H1 (cell line): ENCODE data around the gene CCNJ. TPM values are rescaled to one million over a fixed set of nuclear protein-coding genes. Genes with fewer than 3 reads are reported as not detected.
"Not testable (repeated sequence)": the region's sequence is repeated elsewhere in the genome, so short reads cannot be mapped to it uniquely, and the experiment has no call there.

ENCODE experiments used
- CTCF ChIA-PET: fragments of 300-600 bp; sonication (Branson Sonifier 250); formaldehyde crosslinking; loops from one replicate; lab custom pipeline; 2021; ENCODE audit not compliant: partially characterized antibody; lab: Charles Lee
- POLR2A ChIA-PET: fragments of 300-600 bp; sonication (Branson Sonifier 250); formaldehyde crosslinking; loops from one replicate; lab custom pipeline; 2021; ENCODE audit warnings: inconsistent platforms; ENCODE audit not compliant: partially characterized antibody; lab: Charles Lee
- DNase-seq, 2 experiments: peaks; one replicate each; pipeline versions ENCODE4 v3.0.0 to v3.0.0-alpha.2; 2010 to 2022; ENCODE audit warnings: low spot score in 2 of 2, low read depth in 1 of 2, mixed read lengths in 1 of 2
- FAIRE-seq: peaks from 2 replicates; lab custom pipeline; 2011; peaks lifted over from hg19 to GRCh38; lab: Jason Lieb, UNC
- H2AFZ ChIP-seq: 2 replicates; pipeline ENCODE4 v1.8.1; 2012; ENCODE audit warnings: low read length, inconsistent platforms
- H2AK5ac ChIP-seq: 2 replicates; pipeline ENCODE4 v1.6.1; 2013; ENCODE audit warnings: low read depth, low read length
- H2BK120ac ChIP-seq: replicated peaks from 2 replicates; pipeline ENCODE3; 2013; ENCODE audit warnings: low read depth, low read length, inconsistent platforms
- H2BK12ac ChIP-seq: 2 replicates; pipeline ENCODE4 v1.6.1; 2013; ENCODE audit warnings: low read depth, low read length
- H2BK15ac ChIP-seq: 2 replicates; pipeline ENCODE4 v1.6.1; 2013; ENCODE audit warnings: low read length
- H2BK20ac ChIP-seq: 2 replicates; pipeline ENCODE4 v1.6.1; 2013; ENCODE audit warnings: low read length
- H2BK5ac ChIP-seq: 2 replicates; pipeline ENCODE4 v1.6.1; 2013; ENCODE audit warnings: low read depth, low read length
- H3K14ac ChIP-seq: 2 replicates; pipeline ENCODE4 v1.6.1; 2013; ENCODE audit warnings: inconsistent platforms; ENCODE audit not compliant: insufficient read length
- H3K18ac ChIP-seq: 2 replicates; pipeline ENCODE4 v1.6.1; 2013; ENCODE audit warnings: low read length; ENCODE audit errors: extremely low read depth
- H3K23ac ChIP-seq: 2 replicates; pipeline ENCODE4 v1.6.1; 2013; ENCODE audit warnings: inconsistent platforms; ENCODE audit not compliant: insufficient read length
- H3K23me2 ChIP-seq: 2 replicates; pipeline ENCODE4 v1.6.1; 2013; ENCODE audit warnings: low read depth, low read length
- H3K27ac ChIP-seq: 2 replicates; pipeline ENCODE4 v1.6.1; 2011; ENCODE audit warnings: low read depth, low read length, inconsistent platforms
- H3K27me3 ChIP-seq, 4 experiments: replicated peaks in 1 of 4; 1 replicate in 1 of 4; 2 replicates in 3 of 4; pipeline versions ENCODE4 v1.6.1 to v1.8.1; 2011 to 2013; ENCODE audit warnings: low read length in 3 of 4, mild to moderate bottlenecking in 3 of 4, inconsistent platforms in 2 of 4, mixed read lengths in 2 of 4, moderate library complexity in 1 of 4; ENCODE audit not compliant: control insufficient read depth in 3 of 4, insufficient read depth in 3 of 4; ENCODE audit errors: extremely low read depth in 1 of 4
- H3K36me3 ChIP-seq, 4 experiments: 2 replicates each; pipeline versions ENCODE4 v1.6.1 to v1.8.1; 2011 to 2013; ENCODE audit warnings: mild to moderate bottlenecking in 4 of 4, low read length in 3 of 4, moderate library complexity in 2 of 4, control low read depth in 1 of 4, inconsistent platforms in 1 of 4; ENCODE audit not compliant: insufficient read depth in 4 of 4, control insufficient read depth in 2 of 4
- H3K4ac ChIP-seq: replicated peaks from 2 replicates; pipeline ENCODE3; 2013; ENCODE audit warnings: low read length, low read depth, mixed read lengths, inconsistent platforms; ENCODE audit not compliant: insufficient read length
- H3K4me1 ChIP-seq, 4 experiments: replicated peaks in 1 of 4; 1 replicate in 1 of 4; 2 replicates in 3 of 4; pipeline versions ENCODE4 v1.6.1 to v1.8.1; 2011 to 2013; ENCODE audit warnings: low read length in 3 of 4, inconsistent platforms in 2 of 4, mixed read lengths in 1 of 4; ENCODE audit not compliant: insufficient read depth in 4 of 4, control insufficient read depth in 3 of 4
- H3K4me2 ChIP-seq, 2 experiments: 2 replicates each; pipeline versions ENCODE4 v1.6.1 to v1.8.1; 2011 to 2013; ENCODE audit warnings: low read depth in 2 of 2, low read length in 2 of 2, control low read depth in 1 of 2, inconsistent platforms in 1 of 2, mild to moderate bottlenecking in 1 of 2; ENCODE audit not compliant: insufficient read depth in 1 of 2
- H3K4me3 ChIP-seq, 4 experiments: fragments of 200-600, 300-600 bp in 1 of 4; sonication (generic), shearing (Covaris generic), sonication (Bioruptor Twin) in 1 of 4; 2 replicates each; pipeline versions ENCODE4 v1.5.1 to v1.8.1; 2011 to 2016; ENCODE audit warnings: low read length in 4 of 4, low read depth in 3 of 4, control low read depth in 2 of 4, inconsistent platforms in 2 of 4, mild to moderate bottlenecking in 2 of 4, mixed read lengths in 1 of 4, moderate library complexity in 1 of 4; ENCODE audit not compliant: insufficient read depth in 2 of 4; ENCODE audit errors: extremely low read depth in 1 of 4
- H3K56ac ChIP-seq: replicated peaks from 2 replicates; pipeline ENCODE3; 2013; ENCODE audit warnings: low read depth, mild to moderate bottlenecking, mixed read lengths, low read length, inconsistent platforms; ENCODE audit not compliant: insufficient read length
- H3K79me1 ChIP-seq: 2 replicates; pipeline ENCODE4 v1.6.1; 2013; ENCODE audit warnings: low read depth, low read length, control low read depth
- H3K79me2 ChIP-seq, 2 experiments: 2 replicates each; pipeline versions ENCODE4 v1.6.1 to v1.8.1; 2012 to 2013; ENCODE audit warnings: low read length in 2 of 2, mild to moderate bottlenecking in 2 of 2, inconsistent platforms in 1 of 2; ENCODE audit not compliant: insufficient read depth in 2 of 2, control insufficient read depth in 1 of 2
- H3K9ac ChIP-seq, 4 experiments: replicated peaks in 1 of 4; 1 replicate in 1 of 4; 2 replicates in 3 of 4; pipeline versions ENCODE4 v1.6.1 to v1.8.1; 2011 to 2013; ENCODE audit warnings: low read depth in 3 of 4, low read length in 3 of 4, control low read depth in 2 of 4, mild to moderate bottlenecking in 2 of 4, moderate library complexity in 2 of 4, inconsistent platforms in 1 of 4; ENCODE audit errors: extremely low read depth in 1 of 4
- H3K9me3 ChIP-seq, 2 experiments: 2 replicates each; pipeline versions ENCODE4 v1.6.1 to v1.8.1; 2012 to 2013; ENCODE audit warnings: mild to moderate bottlenecking in 2 of 2, moderate library complexity in 2 of 2, control low read depth in 1 of 2, inconsistent platforms in 1 of 2, low read depth in 1 of 2, low read length in 1 of 2, mixed read lengths in 1 of 2; ENCODE audit not compliant: insufficient read depth in 2 of 2
- H4K20me1 ChIP-seq, 2 experiments: replicated peaks in 1 of 2; 2 replicates each; pipeline versions ENCODE3 to v1.8.1; 2011 to 2013; ENCODE audit warnings: inconsistent platforms in 2 of 2, low read length in 2 of 2, mild to moderate bottlenecking in 1 of 2; ENCODE audit not compliant: insufficient read depth in 2 of 2, control insufficient read depth in 1 of 2
- H4K5ac ChIP-seq: 2 replicates; pipeline ENCODE4 v1.6.1; 2013; ENCODE audit warnings: low read length, low read depth, mixed read lengths, inconsistent platforms; ENCODE audit not compliant: insufficient read length
- H4K8ac ChIP-seq: 2 replicates; pipeline ENCODE4 v1.8.0; 2013; ENCODE audit warnings: mild to moderate bottlenecking, moderate library complexity, low read length, inconsistent platforms; ENCODE audit not compliant: insufficient read depth; ENCODE audit errors: extremely low read depth
- H4K91ac ChIP-seq: replicated peaks from 2 replicates; pipeline ENCODE3; 2013; ENCODE audit warnings: low read length, mixed read lengths, inconsistent platforms; ENCODE audit not compliant: insufficient read length
- WGBS, 2 experiments: shearing (Covaris generic) in 1 of 2; methylation state at CpG; one replicate each; pipeline versions ENCODE4 v1.1.6 to v1.1.7; 2013 to 2015; ENCODE audit warnings: low lambda C conversion rate in 2 of 2, mixed read lengths in 2 of 2, inconsistent platforms in 1 of 2, low coverage in 1 of 2, missing lambda C conversion rate in 1 of 2; ENCODE audit not compliant: insufficient replicate concordance in 2 of 2, insufficient coverage in 1 of 2, insufficient read length in 1 of 2; ENCODE audit errors: extremely low coverage in 1 of 2, missing lambda C conversion rate in 1 of 2; 5-methylcytosine and 5-hydroxymethylcytosine counted together
- polyA plus RNA-seq, 7 experiments: library from polyadenylated mRNA; depleted of rRNA in 3 of 7; stranded (reverse) in 5 of 7; unstranded in 2 of 7; fragments of >200 nt in 5 of 7; fragments of 200-250 nt in 2 of 7; gene quantifications; 1 replicate in 5 of 7; 2 replicates in 1 of 7; 4 replicates in 1 of 7; pipeline versions ENCODE4 v1.2.1 to v1.2.3, GENCODE V29; 2011 to 2013; ENCODE audit warnings: missing spikeins in 2 of 7, mixed read lengths in 2 of 7
- total RNA-seq: library from RNA; stranded (reverse); fragmentation: NEBNext Ultra II Directional; extraction: Animal tissue kit (Norgen Biotek cat#: 25700); gene quantifications from 2 replicates; pipeline ENCODE4 v1.2.1, GENCODE V29; 2021

CCNJ gene
- total and polyA plus RNA-seq, 2 of the 8 experiments (the other 6 are each of a cell fraction or from before 2014, with no cell fraction given) = 31.4 to 34.7 TPM

DNA sequence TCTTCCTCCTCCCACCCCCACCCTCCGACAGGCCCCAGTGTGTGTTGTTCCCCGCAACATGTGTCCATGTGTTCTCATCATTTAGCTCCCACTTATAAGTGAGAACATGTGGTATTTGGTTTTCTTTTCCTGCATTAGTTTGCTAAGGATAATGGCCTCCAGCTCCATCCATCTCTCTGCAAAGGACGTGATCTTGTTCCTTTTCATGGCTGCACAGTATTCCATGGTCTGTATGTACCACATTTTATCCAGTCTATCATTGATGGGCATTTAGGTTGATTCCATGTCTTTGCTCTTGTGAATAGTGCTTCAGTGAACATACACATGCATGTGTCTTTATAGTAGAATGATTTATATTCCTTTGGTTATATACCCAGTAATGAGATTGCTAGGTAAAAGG is 4.5 kb downstream of the CCNJ start:
- not testable (repeated sequence) for H3K9ac ChIP-seq, H3K56ac ChIP-seq, H2BK15ac ChIP-seq, H2BK5ac ChIP-seq, H4K5ac ChIP-seq, H4K91ac ChIP-seq, H3K14ac ChIP-seq, H3K27ac ChIP-seq, H3K23ac ChIP-seq, H3K18ac ChIP-seq, H2AFZ ChIP-seq, H3K4me2 ChIP-seq, FAIRE-seq, H2BK20ac ChIP-seq, H3K27me3 ChIP-seq, H3K4me3 ChIP-seq, H2BK120ac ChIP-seq, H2BK12ac ChIP-seq, H3K4me1 ChIP-seq, H3K79me1 ChIP-seq, DNase-seq, H4K8ac ChIP-seq, H3K9me3 ChIP-seq, H2AK5ac ChIP-seq, H3K4ac ChIP-seq
- H3K79me2 ChIP-seq = peaks cover 10 to 91% of the 10 kb centered on the region in 2 experiments
- POLR2A ChIA-PET = interaction anchor here (1.2 to 1.6 kb wide), 4 partner anchors 12 to 90 kb away, joined by 3 to 9 read pairs (median 4); partner anchors contain the start of gene ZNF518A
- WGBS, 2 experiments = 84% methylated on average over 3 of the region's 3 CpGs; no CpG with 5 or more reads in 1 of the 2 experiments
- H3K23me2 ChIP-seq = peaks cover 11% of the 10 kb centered on the region
- H3K36me3 ChIP-seq = peaks cover 0 to 30% (median 10%) of the 10 kb centered on the region in 4 experiments; a peak in 6 of 8 replicates
- peaks cover 5 to 11% of the 10 kb centered on the region in 2 experiments for H4K20me1 ChIP-seq
- CTCF ChIA-PET = interaction anchor here (0.9 to 1.9 kb wide), 8 partner anchors 8 to 291 kb away, joined by 3 to 9 read pairs (median 5); partner anchors contain the start of gene ZNF518A
